HCT116 (cell line): ENCODE measurements around the gene MAP4K2. TPM values are rescaled to one million over a fixed set of nuclear protein-coding genes. Genes with fewer than 3 reads are reported as not detected.

Experiments
- ATAC-seq: fragments of 200-7000 bp; cut with Tn5 transposase; 2 replicates; pipeline ENCODE4 v1.9.1; 2020; ENCODE audit warnings: mild to moderate bottlenecking, moderate library complexity
- BruUV-seq: library from RNA; stranded (reverse); fragments of 400-500 nt; replicated peaks from 2 replicates; lab custom pipeline; 2021; lab: Mats Ljungman, UMichigan
- CTCF ChIA-PET: fragments of 300-600 bp; sonication (Branson Sonifier 250); formaldehyde crosslinking; loops from one replicate; lab custom pipeline; 2021; ENCODE audit warnings: antibody characterized with exemption; lab: Charles Lee
- POLR2A ChIA-PET: fragments of 300-600, 350-600 bp; sonication (Branson Sonifier 250); formaldehyde crosslinking; loops from one replicate; lab custom pipeline; 2021; ENCODE audit warnings: antibody characterized with exemption; lab: Charles Lee
- RAD21 ChIA-PET, 2 experiments: fragments of 300-600 bp; sonication (Branson Sonifier 250); formaldehyde crosslinking; loops; one replicate each; lab custom pipeline; 2023; ENCODE audit warnings: low total read pairs in 2 of 2; ENCODE audit not compliant: uncharacterized antibody in 2 of 2, unreplicated experiment in 2 of 2, low non-redundant PET in 1 of 2; lab: Charles Lee
- DNase-seq: peaks from one replicate; pipeline ENCODE4 v3.0.0-alpha.2; 2010; ENCODE audit warnings: low read depth, low spot score
- H2AFZ ChIP-seq: fragments of 200-600 bp; shearing (Covaris generic), sonication (generic); 2 replicates; pipeline ENCODE4 v1.6.1; 2017; ENCODE audit warnings: low read depth, mixed run types, mixed read lengths, antibody characterized with exemption, low read length; ENCODE audit not compliant: poor library complexity, severe bottlenecking
- H3K27ac ChIP-seq: 2 replicates; pipeline ENCODE4 v1.5.1; 2012; ENCODE audit warnings: low read depth, low read length
- H3K27me3 ChIP-seq: fragments of 200-600 bp; sonication (generic); 2 replicates; pipeline ENCODE4 v1.6.1; 2016; ENCODE audit warnings: mixed run types, low read length, mixed read lengths; ENCODE audit not compliant: insufficient read depth
- H3K36me3 ChIP-seq, 2 experiments: fragments of 200-500 bp in 1 of 2; fragments of 200-600 bp in 1 of 2; sonication (Bioruptor generic) in 1 of 2; sonication (generic) in 1 of 2; 2 replicates each; pipeline versions ENCODE4 v1.5.1 to v1.6.1; 2014 to 2016; ENCODE audit warnings: low read length in 2 of 2, inconsistent platforms in 1 of 2, mixed read lengths in 1 of 2, mixed run types in 1 of 2; ENCODE audit not compliant: insufficient read depth in 2 of 2, control insufficient read depth in 1 of 2
- H3K4me1 ChIP-seq, 2 experiments: fragments of 200-600 bp in 1 of 2; sonication (generic) in 1 of 2; 2 replicates each; pipeline versions ENCODE4 v1.5.1 to v1.6.1; 2012 to 2017; ENCODE audit warnings: low read length in 2 of 2, inconsistent platforms in 1 of 2, mild to moderate bottlenecking in 1 of 2, mixed read lengths in 1 of 2, mixed run types in 1 of 2, moderate library complexity in 1 of 2; ENCODE audit not compliant: insufficient read depth in 2 of 2, control insufficient read depth in 1 of 2
- H3K4me2 ChIP-seq: fragments of 200-600 bp; sonication (generic); 2 replicates; pipeline ENCODE4 v1.6.1; 2017; ENCODE audit warnings: mixed run types, low read length, mixed read lengths
- H3K4me3 ChIP-seq, 2 experiments: fragments of 200-600 bp in 1 of 2; sonication (generic) in 1 of 2; replicated peaks in 1 of 2; 2 replicates each; pipeline ENCODE4 v1.5.1; 2011 to 2016; ENCODE audit warnings: low read length in 2 of 2, control low read depth in 1 of 2, low read depth in 1 of 2, mild to moderate bottlenecking in 1 of 2, mixed read lengths in 1 of 2, mixed run types in 1 of 2
- H3K79me2 ChIP-seq: fragments of 200-600 bp; sonication (generic); 2 replicates; pipeline ENCODE4 v1.6.1; 2017; ENCODE audit warnings: mild to moderate bottlenecking, mixed run types, low read length, moderate library complexity, mixed read lengths; ENCODE audit not compliant: insufficient read depth
- H3K9ac ChIP-seq: fragments of 200-600 bp; sonication (generic); 2 replicates; pipeline ENCODE4 v1.6.1; 2016; ENCODE audit warnings: low read length, mixed read lengths
- H3K9me2 ChIP-seq: fragments of 200-600 bp; sonication (generic), shearing (Covaris generic); 2 replicates; pipeline ENCODE4 v1.6.1; 2017; ENCODE audit warnings: mixed run types, mild to moderate bottlenecking, moderate library complexity; ENCODE audit not compliant: insufficient read depth
- H3K9me3 ChIP-seq, 2 experiments: fragments of 200-500 bp in 1 of 2; fragments of 200-600 bp in 1 of 2; sonication (Bioruptor generic) in 1 of 2; sonication (generic) in 1 of 2; 2 replicates each; pipeline ENCODE4 v1.6.1; 2014 to 2017; ENCODE audit warnings: low read length in 2 of 2, mixed read lengths in 2 of 2, inconsistent platforms in 1 of 2, low read depth in 1 of 2, mild to moderate bottlenecking in 1 of 2, mixed run types in 1 of 2, moderate library complexity in 1 of 2; ENCODE audit not compliant: control insufficient read depth in 1 of 2, insufficient read depth in 1 of 2
- H4K20me1 ChIP-seq: fragments of 200-600 bp; sonication (generic), shearing (Covaris generic); 2 replicates; pipeline ENCODE4 v1.6.1; 2017; ENCODE audit warnings: mixed run types, mild to moderate bottlenecking, moderate library complexity; ENCODE audit not compliant: insufficient read depth
- CEBPB ChIP-seq: IDR thresholded peaks from 2 replicates; pipeline ENCODE4 v1.6.1; 2012; ENCODE audit warnings: low read depth
- EGR1 ChIP-seq: IDR thresholded peaks from 2 replicates; pipeline ENCODE4 v1.6.1; 2012; ENCODE audit warnings: low read depth
- ELF1 ChIP-seq: IDR thresholded peaks from 2 replicates; pipeline ENCODE4 v1.6.1; 2012; ENCODE audit warnings: low read depth, borderline replicate concordance
- FOSL1 ChIP-seq: IDR thresholded peaks from 2 replicates; pipeline ENCODE4 v1.6.1; 2012; ENCODE audit warnings: low read depth
- RAD21 ChIP-seq: IDR thresholded peaks from 2 replicates; pipeline ENCODE4 v1.6.1; 2012; ENCODE audit warnings: low read depth, mild to moderate bottlenecking
- SIN3A ChIP-seq: IDR thresholded peaks from 2 replicates; pipeline ENCODE4 v1.6.1; 2012; ENCODE audit warnings: low read depth
- TCF7L2 ChIP-seq: IDR thresholded peaks from 2 replicates; pipeline ENCODE4 v1.7.0; 2011; ENCODE audit warnings: borderline replicate concordance, inconsistent platforms; ENCODE audit not compliant: insufficient read depth, insufficient read length; ENCODE audit errors: extremely low read depth
- YY1 ChIP-seq: IDR thresholded peaks from 2 replicates; pipeline ENCODE4 v1.6.1; 2011; ENCODE audit warnings: low read length, low read depth, moderate library complexity, mild to moderate bottlenecking; ENCODE audit not compliant: insufficient replicate concordance; ENCODE audit errors: extremely low read depth
- ZFX ChIP-seq: fragments of 450-650 bp; IDR thresholded peaks from 2 replicates; pipeline ENCODE4 v1.6.1; 2017
- ZNF274 ChIP-seq: fragments of 200-500 bp; sonication (Bioruptor generic); IDR thresholded peaks from 2 replicates; pipeline ENCODE4 v1.6.1; 2014; ENCODE audit warnings: mild to moderate bottlenecking, low read depth, low read length, inconsistent platforms
- intact Hi-C: fragments of 100-400 bp; cut with micrococcal nuclease; formaldehyde crosslinking; loops from 2 replicates; pipeline ENCODE4 v1.10.0; 2022
- total RNA-seq: library from RNA; stranded (reverse); gene quantifications from one replicate; pipeline ENCODE4 v1.2.1, GENCODE V29; 2021; ENCODE audit not compliant: unreplicated experiment
- TF ChIP-seq, protein P1 (sequence below): IDR thresholded peaks from 2 replicates; pipeline ENCODE4 v1.6.1; 2012
- TF ChIP-seq, protein P2 (sequence below): IDR thresholded peaks from 2 replicates; pipeline ENCODE4 v1.6.1; 2012
- TF ChIP-seq, protein P3 (sequence below): IDR thresholded peaks from 2 replicates; pipeline ENCODE4 v1.6.1; 2012; ENCODE audit warnings: low read depth
- TF ChIP-seq, protein P4 (sequence below), 3 experiments: fragments of 200-600 bp in 1 of 3; sonication (generic) in 1 of 3; IDR thresholded peaks in 2 of 3; conservative IDR thresholded peaks in 1 of 3; 2 replicates each; pipeline ENCODE4 v1.5.1; 2012 to 2017; ENCODE audit warnings: low read depth in 2 of 3, low read length in 2 of 3, antibody characterized with exemption in 1 of 3, borderline replicate concordance in 1 of 3, control low read depth in 1 of 3, mild to moderate bottlenecking in 1 of 3, mixed read lengths in 1 of 3, mixed run types in 1 of 3, moderate library complexity in 1 of 3; ENCODE audit not compliant: insufficient read depth in 1 of 3

Gene MAP4K2
- total RNA-seq, 1 experiment from 2014 or later: 44.2 TPM

DNA sequence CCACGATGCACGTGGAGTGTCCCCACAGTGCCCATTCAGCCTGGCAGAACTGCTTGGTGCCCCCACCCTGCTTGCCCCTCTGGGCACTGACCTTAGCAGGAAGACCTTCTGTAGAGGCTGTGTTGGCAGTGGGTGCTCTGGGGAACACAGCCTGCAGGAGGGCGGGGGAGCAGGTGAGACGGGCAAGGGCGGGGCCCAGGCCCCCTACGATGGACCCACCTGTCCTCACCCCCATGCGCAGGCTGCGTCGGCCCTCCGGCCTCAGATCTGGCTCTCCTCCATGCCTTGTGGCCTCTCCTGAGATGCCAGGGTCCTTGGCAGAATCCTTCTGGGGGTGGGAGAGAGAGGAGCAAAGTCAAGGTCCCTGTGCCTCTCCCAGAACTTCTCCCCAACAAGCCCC, 30.5 kb upstream of the MAP4K2 start:
- ATAC-seq (no peak), DNase-seq (no peak)
- Histone ChIP-seq H3K36me3 (peaks cover 14 to 16% of the 10 kb centered on the region in 2 experiments; a peak in 3 of 4 replicates), H3K4me1 (peaks cover 12 to 16% of the 10 kb centered on the region in 2 experiments), H2AFZ (no peak overlapping the region), H3K27ac (no peak overlapping the region), H4K20me1 (no peaks in the 10 kb centered on the region), H3K27me3 (no peaks in the 10 kb centered on the region), H3K4me3 (no peak overlapping the region), H3K79me2 (no peaks in the 10 kb centered on the region), H3K9me3 (no peaks in the 10 kb centered on the region), H3K4me2 (no peak overlapping the region), H3K9me2 (no peaks in the 10 kb centered on the region)
- ChIA-PET CTCF (no interaction called here), POLR2A (no interaction called here), RAD21 (no interaction called here)
- intact Hi-C loops: no loop called here
- BruUV-seq: no TSS peak
- TF ChIP-seq RAD21: no peak
- TF ChIP-seq, protein P1, sequence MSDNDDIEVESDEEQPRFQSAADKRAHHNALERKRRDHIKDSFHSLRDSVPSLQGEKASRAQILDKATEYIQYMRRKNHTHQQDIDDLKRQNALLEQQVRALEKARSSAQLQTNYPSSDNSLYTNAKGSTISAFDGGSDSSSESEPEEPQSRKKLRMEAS: no peak
- TF ChIP-seq ZFX: no peak
- TF ChIP-seq, all 23 proteins: peak for 0
- H3K9ac ChIP-seq: no peak overlapping the region

GRCh38 chr11:64833198-64833502, 30.1 kb upstream of the MAP4K2 start:
- ATAC-seq: no peak
- POLR2A ChIA-PET: no interaction called here
- no peaks in the 10 kb centered on the region for H3K9me3 ChIP-seq
- no peaks in the 10 kb centered on the region for H3K9me2 ChIP-seq
- DNase-seq: no peak
- BruUV-seq: no TSS peak
- H4K20me1 ChIP-seq: no peaks in the 10 kb centered on the region
- intact Hi-C loops: no loop called here
- no peak overlapping the region for H3K9ac ChIP-seq
- no peak overlapping the region for H3K4me3 ChIP-seq
- H3K4me2 ChIP-seq: no peak overlapping the region
- H2AFZ ChIP-seq: no peak overlapping the region
- no peaks in the 10 kb centered on the region for H3K79me2 ChIP-seq
- no peak overlapping the region for H3K27ac ChIP-seq
- no peaks in the 10 kb centered on the region for H3K27me3 ChIP-seq
- CTCF ChIA-PET: no interaction called here
- RAD21 ChIA-PET: no interaction called here
- peaks cover 14 to 15% of the 10 kb centered on the region in 2 experiments; a peak in 3 of 4 replicates for H3K36me3 ChIP-seq
- peaks cover 12 to 16% of the 10 kb centered on the region in 2 experiments for H3K4me1 ChIP-seq
- TF ChIP-seq ZFX: no peak
- TF ChIP-seq, protein P2, sequence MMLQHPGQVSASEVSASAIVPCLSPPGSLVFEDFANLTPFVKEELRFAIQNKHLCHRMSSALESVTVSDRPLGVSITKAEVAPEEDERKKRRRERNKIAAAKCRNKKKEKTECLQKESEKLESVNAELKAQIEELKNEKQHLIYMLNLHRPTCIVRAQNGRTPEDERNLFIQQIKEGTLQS: no peak
- no peak for TF ChIP-seq FOSL1
- no peak for TF ChIP-seq TCF7L2
- TF ChIP-seq SIN3A: no peak
- TF ChIP-seq EGR1: no peak
- TF ChIP-seq ELF1: no peak
- TF ChIP-seq RAD21: no peak
- TF ChIP-seq, protein P3, sequence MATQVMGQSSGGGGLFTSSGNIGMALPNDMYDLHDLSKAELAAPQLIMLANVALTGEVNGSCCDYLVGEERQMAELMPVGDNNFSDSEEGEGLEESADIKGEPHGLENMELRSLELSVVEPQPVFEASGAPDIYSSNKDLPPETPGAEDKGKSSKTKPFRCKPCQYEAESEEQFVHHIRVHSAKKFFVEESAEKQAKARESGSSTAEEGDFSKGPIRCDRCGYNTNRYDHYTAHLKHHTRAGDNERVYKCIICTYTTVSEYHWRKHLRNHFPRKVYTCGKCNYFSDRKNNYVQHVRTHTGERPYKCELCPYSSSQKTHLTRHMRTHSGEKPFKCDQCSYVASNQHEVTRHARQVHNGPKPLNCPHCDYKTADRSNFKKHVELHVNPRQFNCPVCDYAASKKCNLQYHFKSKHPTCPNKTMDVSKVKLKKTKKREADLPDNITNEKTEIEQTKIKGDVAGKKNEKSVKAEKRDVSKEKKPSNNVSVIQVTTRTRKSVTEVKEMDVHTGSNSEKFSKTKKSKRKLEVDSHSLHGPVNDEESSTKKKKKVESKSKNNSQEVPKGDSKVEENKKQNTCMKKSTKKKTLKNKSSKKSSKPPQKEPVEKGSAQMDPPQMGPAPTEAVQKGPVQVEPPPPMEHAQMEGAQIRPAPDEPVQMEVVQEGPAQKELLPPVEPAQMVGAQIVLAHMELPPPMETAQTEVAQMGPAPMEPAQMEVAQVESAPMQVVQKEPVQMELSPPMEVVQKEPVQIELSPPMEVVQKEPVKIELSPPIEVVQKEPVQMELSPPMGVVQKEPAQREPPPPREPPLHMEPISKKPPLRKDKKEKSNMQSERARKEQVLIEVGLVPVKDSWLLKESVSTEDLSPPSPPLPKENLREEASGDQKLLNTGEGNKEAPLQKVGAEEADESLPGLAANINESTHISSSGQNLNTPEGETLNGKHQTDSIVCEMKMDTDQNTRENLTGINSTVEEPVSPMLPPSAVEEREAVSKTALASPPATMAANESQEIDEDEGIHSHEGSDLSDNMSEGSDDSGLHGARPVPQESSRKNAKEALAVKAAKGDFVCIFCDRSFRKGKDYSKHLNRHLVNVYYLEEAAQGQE: no peak
- no peak for TF ChIP-seq CEBPB
- TF ChIP-seq YY1: no peak
- TF ChIP-seq ZNF274: no peak
- TF ChIP-seq, protein P4, sequence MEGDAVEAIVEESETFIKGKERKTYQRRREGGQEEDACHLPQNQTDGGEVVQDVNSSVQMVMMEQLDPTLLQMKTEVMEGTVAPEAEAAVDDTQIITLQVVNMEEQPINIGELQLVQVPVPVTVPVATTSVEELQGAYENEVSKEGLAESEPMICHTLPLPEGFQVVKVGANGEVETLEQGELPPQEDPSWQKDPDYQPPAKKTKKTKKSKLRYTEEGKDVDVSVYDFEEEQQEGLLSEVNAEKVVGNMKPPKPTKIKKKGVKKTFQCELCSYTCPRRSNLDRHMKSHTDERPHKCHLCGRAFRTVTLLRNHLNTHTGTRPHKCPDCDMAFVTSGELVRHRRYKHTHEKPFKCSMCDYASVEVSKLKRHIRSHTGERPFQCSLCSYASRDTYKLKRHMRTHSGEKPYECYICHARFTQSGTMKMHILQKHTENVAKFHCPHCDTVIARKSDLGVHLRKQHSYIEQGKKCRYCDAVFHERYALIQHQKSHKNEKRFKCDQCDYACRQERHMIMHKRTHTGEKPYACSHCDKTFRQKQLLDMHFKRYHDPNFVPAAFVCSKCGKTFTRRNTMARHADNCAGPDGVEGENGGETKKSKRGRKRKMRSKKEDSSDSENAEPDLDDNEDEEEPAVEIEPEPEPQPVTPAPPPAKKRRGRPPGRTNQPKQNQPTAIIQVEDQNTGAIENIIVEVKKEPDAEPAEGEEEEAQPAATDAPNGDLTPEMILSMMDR (IDR thresholded peaks at IDR 0.05 in 2 of 3, conservative IDR thresholded peaks at IDR 0.05 in 1 of 3; ENCODE audit: borderline replicate concordance in 1 of 3, insufficient read depth in 1 of 3, low read depth in 2 of 3, low read length in 2 of 3): no peak
